Motor neuron (in vitro differentiated cells): Measurements from ENCODE around the gene ZNF316. TPM values are rescaled to one million over a fixed set of nuclear protein-coding genes. Genes with fewer than 3 reads are reported as not detected.
"Not testable (repeated sequence)": the region's sequence is repeated elsewhere in the genome, so short reads cannot be mapped to it uniquely, and the experiment has no call there.

Experiments
- ATAC-seq, 8 experiments: fragments of 200-7000 bp; cut with Tn5 transposase; replicated peaks in 6 of 8; 2 replicates each; pipeline ENCODE4 v1.8.0; 2021; ENCODE audit warnings: mild to moderate bottlenecking in 8 of 8, moderate library complexity in 8 of 8
- H3K27ac ChIP-seq, 2 donors: fragments of 250-450 bp; sonication (Bioruptor Pico); 2 replicates each; pipeline ENCODE4 v1.9.0; 2021; ENCODE audit warnings: antibody characterized with exemption in 2 of 2, mild to moderate bottlenecking in 2 of 2, moderate library complexity in 1 of 2
- H3K4me1 ChIP-seq, 2 donors: fragments of 250-450 bp; sonication (Bioruptor Pico); replicated peaks in 1 of 2; 2 replicates each; pipeline ENCODE4 v1.6.1; 2021; ENCODE audit warnings: antibody characterized with exemption in 2 of 2, mild to moderate bottlenecking in 2 of 2, moderate library complexity in 1 of 2
- H3K4me3 ChIP-seq, 5 donors: fragments of 250-450 bp; sonication (Bioruptor Pico); 2 replicates each; pipeline ENCODE4 v1.9.0; 2021; ENCODE audit warnings: antibody characterized with exemption in 5 of 5, mild to moderate bottlenecking in 5 of 5, moderate library complexity in 4 of 5
- WGBS, 10 experiments: fragments of 450-650 bp; shearing (Covaris generic); methylation state at CpG; one replicate each; pipeline ENCODE4 v1.0.0; 2022; 5-methylcytosine and 5-hydroxymethylcytosine counted together
- in situ Hi-C, 9 experiments: fragments of 400-800 bp; cut with MboI; loops; one replicate each; pipeline ENCODE4 v1.15.0; 2021; ENCODE audit warnings: low sequenced_read_pairs in 9 of 9, low pct_unique_long_range_greater_than_20kb in 2 of 9; ENCODE audit not compliant: unreplicated experiment in 9 of 9
- total RNA-seq, 8 experiments: library from RNA; unstranded; fragments of 300-600 nt; gene quantifications; 2 replicates each; pipeline versions ENCODE4 v1.2.3 to v1.2.4, GENCODE V29; 2022

Gene ZNF316
- total RNA-seq, 8 experiments from 2014 or later = 6.2 to 16.8 (median 12.4) TPM

GRCh38 chr7:6653071-6654003, 16.2 kb downstream of the ZNF316 start:
- Histone ChIP-seq H3K4me3 (no peak overlapping the region), H3K4me1 (no peaks in the 10 kb centered on the region), H3K27ac (no peak overlapping the region)
- in situ Hi-C loops = no loop called here
- WGBS, 10 experiments = 95 to 100% (median 97%) methylated on average over 3 to 52 of the region's 146 CpGs; no CpG with 5 or more reads in 5 of the 10 experiments
- no peak for ATAC-seq

GRCh38 chr7:6654113-6654841, 17.2 kb downstream of the ZNF316 start:
- H3K4me1 ChIP-seq = peaks cover 0 to 2% of the 10 kb centered on the region in 2 donors
- H3K4me3 ChIP-seq = no peak overlapping the region
- no peak overlapping the region for H3K27ac ChIP-seq
- ATAC-seq = no peak
- 95 to 100% (median 100%) methylated on average over 1 to 17 of the region's 94 CpGs; no CpG with 5 or more reads in 5 of the 10 experiments for WGBS, 10 experiments
- in situ Hi-C loops = no loop called here

GRCh38 chr7:6654842-6655610, 17.9 kb downstream of the ZNF316 start:
- in situ Hi-C loops = no loop called here
- no peak for ATAC-seq

GRCh38 chr7:6655636-6656385, 18.7 kb downstream of the ZNF316 start:
- Histone ChIP-seq H3K4me1 (peaks cover 0 to 3% of the 10 kb centered on the region in 2 donors), H3K27ac (no peak overlapping the region), H3K4me3 (no peak overlapping the region)
- in situ Hi-C loops = no loop called here
- no peak for ATAC-seq
- 20 to 100% (median 83%) methylated on average over 1 to 3 of the region's 17 CpGs; no CpG with 5 or more reads in 3 of the 10 experiments for WGBS, 10 experiments

More at GRCh38 chr7:6654842-6655610, 17.9 kb downstream of the ZNF316 start:
- Histone ChIP-seq H3K4me1 (peaks cover 0 to 3% of the 10 kb centered on the region in 2 donors), H3K4me3 (no peak overlapping the region), H3K27ac (no peak overlapping the region)
- 90 to 100% (median 96%) methylated on average over 6 to 16 of the region's 48 CpGs; no CpG with 5 or more reads in 4 of the 10 experiments for WGBS, 10 experiments

GRCh38 chr7:6656413-6656812, 19.3 kb downstream of the ZNF316 start:
- no peak for ATAC-seq
- no peak overlapping the region for H3K27ac ChIP-seq
- in situ Hi-C loops = no loop called here
- peaks cover 0 to 3% of the 10 kb centered on the region in 2 donors for H3K4me1 ChIP-seq
- H3K4me3 ChIP-seq = no peak overlapping the region
- WGBS, 10 experiments = 80 to 100% (median 97%) methylated on average over 1 to 9 of the region's 9 CpGs; no CpG with 5 or more reads in 3 of the 10 experiments

GRCh38 chr7:6658618-6659345, 21.7 kb downstream of the ZNF316 start:
- 0 to 67% (median 11%) methylated on average over 1 to 9 of the region's 11 CpGs; no CpG with 5 or more reads in 1 of the 10 experiments for WGBS, 10 experiments
- Histone ChIP-seq H3K4me3 (no peak overlapping the region), H3K4me1 (peaks cover 0 to 3% of the 10 kb centered on the region in 2 donors), H3K27ac (no peak overlapping the region)
- in situ Hi-C loops = no loop called here
- ATAC-seq = peak in 4 of 8 experiments; percentile 19 to 60 (median 38)

GRCh38 chr7:6670851-6671250, 33.7 kb downstream of the ZNF316 start:
- H3K4me1 ChIP-seq, H3K4me3 ChIP-seq, H3K27ac ChIP-seq, ATAC-seq, in situ Hi-C loops: not testable (repeated sequence)
- WGBS, 10 experiments = no CpG with 5 or more reads among the region's 34 CpGs

- in situ Hi-C loops = no loop called here
- 0 to 91% (median 75%) methylated on average over 1 of the region's 1 CpG; no CpG with 5 or more reads in 7 of the 10 experiments for WGBS, 10 experiments
- Histone ChIP-seq H3K27ac (no peak overlapping the region), H3K4me3 (no peak overlapping the region), H3K4me1 (no peaks in the 10 kb centered on the region)
- ATAC-seq = no peak
These were observed 38.8 kb downstream of the ZNF316 start for GRCh38 chr7:6675807-6676405.

GRCh38 chr7:6680146-6680545, 43.0 kb downstream of the ZNF316 start:
- Histone ChIP-seq H3K4me1 (no peaks in the 10 kb centered on the region), H3K4me3 (no peak overlapping the region), H3K27ac (no peak overlapping the region)
- 60 to 100% (median 94%) methylated on average over 1 of the region's 1 CpG; no CpG with 5 or more reads in 6 of the 10 experiments for WGBS, 10 experiments
- no peak for ATAC-seq
- in situ Hi-C loops = no loop called here

GRCh38 chr7:6691103-6691502, 54.0 kb downstream of the ZNF316 start:
- WGBS, 10 experiments = 67 to 100% (median 100%) methylated on average over 1 to 3 of the region's 4 CpGs; no CpG with 5 or more reads in 1 of the 10 experiments
- in situ Hi-C loops = no loop called here
- no peak for ATAC-seq
- Histone ChIP-seq H3K4me3 (no peak overlapping the region), H3K27ac (no peak overlapping the region), H3K4me1 (no peaks in the 10 kb centered on the region)

GRCh38 chr7:6691609-6692106, 54.5 kb downstream of the ZNF316 start:
- ATAC-seq = peak in 1 of 8 experiments; percentile 36
- WGBS, 10 experiments = 86 to 100% (median 97%) methylated on average over 1 to 5 of the region's 5 CpGs; no CpG with 5 or more reads in 1 of the 10 experiments
- in situ Hi-C loops = no loop called here
- H3K4me1 ChIP-seq = no peaks in the 10 kb centered on the region
- H3K4me3 ChIP-seq = no peak overlapping the region
- no peak overlapping the region for H3K27ac ChIP-seq
